Measurements from ENCODE around the gene GMEB2. TPM values are rescaled to one million over a fixed set of nuclear protein-coding genes. Genes with fewer than 3 reads are reported as not detected.

Gene GMEB2
- total RNA-seq, 1 donor from 2014 or later = 11.2 TPM

- no peaks in the 10 kb centered on the region for H3K4me1 Mint-ChIP-seq (ENCODE audit: unreplicated experiment)
- H3K9me3 Mint-ChIP-seq (ENCODE audit: unreplicated experiment) = no peaks in the 10 kb centered on the region
- TF ChIP-seq CTCF (IDR thresholded peaks at IDR 0.05; ENCODE audit: unreplicated experiment) = no peak
- H3K36me3 Mint-ChIP-seq (ENCODE audit: low read depth, unreplicated experiment) = no peaks in the 10 kb centered on the region
- H3K4me3 Mint-ChIP-seq (ENCODE audit: unreplicated experiment) = no peak overlapping the region
- no peak overlapping the region for H3K27ac Mint-ChIP-seq (ENCODE audit: unreplicated experiment)
- H3K27me3 Mint-ChIP-seq (ENCODE audit: unreplicated experiment) = peaks cover 2% of the 10 kb centered on the region
- no peak for DNase-seq (ENCODE audit: low spot score)
Measured at GRCh38 chr20:63574829-63575743, 51.8 kb downstream of the GMEB2 start.

- H3K4me1 Mint-ChIP-seq (ENCODE audit: unreplicated experiment) = no peaks in the 10 kb centered on the region
- DNase-seq (ENCODE audit: low spot score) = peak; percentile 54
- H3K27me3 Mint-ChIP-seq (ENCODE audit: unreplicated experiment) = peaks cover 2% of the 10 kb centered on the region
- H3K36me3 Mint-ChIP-seq (ENCODE audit: low read depth, unreplicated experiment) = no peaks in the 10 kb centered on the region
- peak within 1 kb of the TSS; percentile 83 for H3K4me3 Mint-ChIP-seq (ENCODE audit: unreplicated experiment)
- TF ChIP-seq CTCF (IDR thresholded peaks at IDR 0.05; ENCODE audit: unreplicated experiment) = no peak
- H3K9me3 Mint-ChIP-seq (ENCODE audit: unreplicated experiment) = no peaks in the 10 kb centered on the region
- H3K27ac Mint-ChIP-seq (ENCODE audit: unreplicated experiment) = no peak within 1 kb of the TSS
Measured at GRCh38 chr20:63574156-63574828, 52.6 kb downstream of the GMEB2 start, which contains the start of gene HELZ2. Gene HELZ2 (minus strand): TSS chr20:63574239. CDS start chr20:63572385, 1,854 bp downstream.

- no peak for TF ChIP-seq CTCF (IDR thresholded peaks at IDR 0.05; ENCODE audit: unreplicated experiment)
- Mint-ChIP-seq H3K27ac (ENCODE audit: unreplicated experiment) (no peak overlapping the region), H3K36me3 (ENCODE audit: low read depth, unreplicated experiment) (no peaks in the 10 kb centered on the region), H3K9me3 (ENCODE audit: unreplicated experiment) (no peaks in the 10 kb centered on the region), H3K27me3 (ENCODE audit: unreplicated experiment) (peaks cover 2% of the 10 kb centered on the region), H3K4me1 (ENCODE audit: unreplicated experiment) (no peaks in the 10 kb centered on the region), H3K4me3 (ENCODE audit: unreplicated experiment) (peak overlapping the region; percentile 83)
- DNase-seq (ENCODE audit: low spot score) = no peak
Measured at GRCh38 chr20:63573647-63574131, 53.2 kb downstream of the GMEB2 start.

- Mint-ChIP-seq H3K4me3 (ENCODE audit: unreplicated experiment) (peak overlapping the region; percentile 83), H3K9me3 (ENCODE audit: unreplicated experiment) (no peaks in the 10 kb centered on the region), H3K36me3 (ENCODE audit: low read depth, unreplicated experiment) (no peaks in the 10 kb centered on the region), H3K4me1 (ENCODE audit: unreplicated experiment) (no peaks in the 10 kb centered on the region), H3K27ac (ENCODE audit: unreplicated experiment) (no peak overlapping the region), H3K27me3 (ENCODE audit: unreplicated experiment) (no peaks in the 10 kb centered on the region)
- no peak for TF ChIP-seq CTCF (IDR thresholded peaks at IDR 0.05; ENCODE audit: unreplicated experiment)
- peak; percentile 52 for DNase-seq (ENCODE audit: low spot score)
Measured at GRCh38 chr20:63572788-63573646, 53.9 kb downstream of the GMEB2 start.

Measured in endothelial cell (in vitro differentiated cells).